ENCODE results near the gene TTLL8.
"Not testable (repeated sequence)": the region's sequence is repeated elsewhere in the genome, so short reads cannot be mapped to it uniquely, and the experiment has no call there.

The TTLL8 gene

GRCh38 chr22:50058061-50058905 lies at the start of gene TTLL8:
Gene TTLL8, minus strand, starts transcription at chr22:50058298.
- DNase-seq (ENCODE audit: low read depth in 2 of 3, low spot score in 1 of 3), result no peak

GRCh38 chr22:50107529-50107928 lies 49.4 kb upstream of the TTLL8 start:
- no peak for DNase-seq (ENCODE audit: low read depth in 2 of 3, low spot score in 1 of 3)

GRCh38 chr22:50105208-50106100 lies 47.4 kb upstream of the TTLL8 start:
- no peak for DNase-seq (ENCODE audit: low read depth in 2 of 3, low spot score in 1 of 3)

- no peak for DNase-seq (ENCODE audit: low read depth in 2 of 3, low spot score in 1 of 3)
These were observed 46.0 kb upstream of the TTLL8 start for GRCh38 chr22:50104141-50104544.

- DNase-seq (ENCODE audit: low read depth in 2 of 3, low spot score in 1 of 3), result no peak
These were observed 44.8 kb upstream of the TTLL8 start for GRCh38 chr22:50102946-50103345.

GRCh38 chr22:50101870-50102565 lies 43.9 kb upstream of the TTLL8 start:
- no peak for DNase-seq (ENCODE audit: low read depth in 2 of 3, low spot score in 1 of 3)

- no peak for DNase-seq (ENCODE audit: low read depth in 2 of 3, low spot score in 1 of 3)
These were observed 40.0 kb upstream of the TTLL8 start for GRCh38 chr22:50098052-50098451.

- no peak for DNase-seq (ENCODE audit: low read depth in 2 of 3, low spot score in 1 of 3)
These were observed 34.2 kb upstream of the TTLL8 start for GRCh38 chr22:50092342-50092741.

- DNase-seq (ENCODE audit: low read depth in 2 of 3, low spot score in 1 of 3), result no peak
These were observed 33.1 kb upstream of the TTLL8 start for GRCh38 chr22:50091092-50091768.

- no peak for DNase-seq (ENCODE audit: low read depth in 2 of 3, low spot score in 1 of 3)
These were observed 32.3 kb upstream of the TTLL8 start for GRCh38 chr22:50090412-50090714.

GRCh38 chr22:50089682-50090411 lies 31.7 kb upstream of the TTLL8 start, which contains the start of gene MOV10L1:
Gene MOV10L1, plus strand, starts transcription at chr22:50090006. Its CDS starts 83 bp downstream, at chr22:50090089.
- DNase-seq (ENCODE audit: low read depth in 2 of 3, low spot score in 1 of 3), result no peak

GRCh38 chr22:50089231-50089630 lies 31.1 kb upstream of the TTLL8 start:
- DNase-seq (ENCODE audit: low read depth in 2 of 3, low spot score in 1 of 3), result no peak

GRCh38 chr22:50088096-50088495 lies 30.0 kb upstream of the TTLL8 start:
- DNase-seq (ENCODE audit: low read depth in 2 of 3, low spot score in 1 of 3), result no peak

GRCh38 chr22:50087646-50088045 lies 29.5 kb upstream of the TTLL8 start:
- DNase-seq (ENCODE audit: low read depth in 2 of 3, low spot score in 1 of 3), result no peak

- DNase-seq (ENCODE audit: low read depth in 2 of 3, low spot score in 1 of 3), result not testable (repeated sequence)
These were observed 28.9 kb upstream of the TTLL8 start for GRCh38 chr22:50086975-50087374.

- no peak for DNase-seq (ENCODE audit: low read depth in 2 of 3, low spot score in 1 of 3)
These were observed 28.4 kb upstream of the TTLL8 start for GRCh38 chr22:50086526-50086925.

- no peak for DNase-seq (ENCODE audit: low read depth in 2 of 3, low spot score in 1 of 3)
These were observed 27.3 kb upstream of the TTLL8 start, which contains the start of gene MLC1 for GRCh38 chr22:50085211-50085972. Gene MLC1, minus strand, starts transcription at chr22:50085426. Its CDS starts 524 bp downstream, at chr22:50084902.

- DNase-seq (ENCODE audit: low read depth in 2 of 3, low spot score in 1 of 3), result no peak
These were observed 26.5 kb upstream of the TTLL8 start for GRCh38 chr22:50084614-50085021.

- DNase-seq (ENCODE audit: low read depth in 2 of 3, low spot score in 1 of 3), result no peak
These were observed 26.0 kb upstream of the TTLL8 start for GRCh38 chr22:50084080-50084477.
